ENCODE results near the gene CDH12.

GRCh38 chr5:22683050-22683449 is 170.1 kb downstream of the CDH12 start:
- TF ChIP-seq CTCF (IDR thresholded peaks at IDR 0.05; ENCODE audit: low read depth, low read length, missing input control) (no peak), RXRA (IDR thresholded peaks at IDR 0.05) (no peak), RAD21 (IDR thresholded peaks at IDR 0.05) (no peak), MAX (IDR thresholded peaks at IDR 0.05) (no peak), JUND (IDR thresholded peaks at IDR 0.05) (no peak), YY1 (IDR thresholded peaks at IDR 0.05) (no peak), ATF3 (IDR thresholded peaks at IDR 0.05) (no peak), TAF1 (conservative IDR thresholded peaks at IDR 0.05) (no peak), GABPA (IDR thresholded peaks at IDR 0.05 in 1 of 2, conservative IDR thresholded peaks at IDR 0.05 in 1 of 2) (no peak), ZBTB33 (IDR thresholded peaks at IDR 0.05) (no peak), SP1 (IDR thresholded peaks at IDR 0.05) (no peak)
